ENCODE data around the gene SORCS2. TPM values are rescaled to one million over a fixed set of nuclear protein-coding genes. Genes with fewer than 3 reads are reported as not detected.

Gene SORCS2
- total RNA-seq, 1 donor from 2014 or later = 7.2 TPM

- intact Hi-C loops (cut with DNase I) = no loop called here
Observed at GRCh38 chr4:7288751-7289523, 96.6 kb downstream of the SORCS2 start.

GRCh38 chr4:7289589-7289988 is 97.3 kb downstream of the SORCS2 start:
- Histone ChIP-seq H3K9me3 (no peaks in the 10 kb centered on the region), H3K4me1 (no peaks in the 10 kb centered on the region), H3K27ac (no peak overlapping the region), H3K27me3 (no peaks in the 10 kb centered on the region), H3K36me3 (no peaks in the 10 kb centered on the region), H3K4me3 (no peak overlapping the region)
- intact Hi-C loops (cut with DNase I) = no loop called here
- no peak for DNase-seq
- ATAC-seq = no peak
- TF ChIP-seq CTCF (IDR thresholded peaks at IDR 0.05) = no peak

More at GRCh38 chr4:7288751-7289523, 96.6 kb downstream of the SORCS2 start:
- Histone ChIP-seq H3K27me3 (no peaks in the 10 kb centered on the region), H3K4me1 (no peaks in the 10 kb centered on the region), H3K36me3 (no peaks in the 10 kb centered on the region), H3K27ac (no peak overlapping the region), H3K4me3 (no peak overlapping the region), H3K9me3 (no peaks in the 10 kb centered on the region)
- ATAC-seq (no peak), DNase-seq (no peak)
- no peak for TF ChIP-seq CTCF (IDR thresholded peaks at IDR 0.05)

GRCh38 chr4:7291372-7292114 is 99.2 kb downstream of the SORCS2 start:
- intact Hi-C loops (cut with DNase I) = no loop called here
- TF ChIP-seq CTCF (IDR thresholded peaks at IDR 0.05) = no peak
- ATAC-seq (no peak), DNase-seq (no peak)
- Histone ChIP-seq H3K4me1 (no peaks in the 10 kb centered on the region), H3K27ac (no peak overlapping the region), H3K9me3 (no peaks in the 10 kb centered on the region), H3K27me3 (no peaks in the 10 kb centered on the region), H3K4me3 (no peak overlapping the region), H3K36me3 (no peaks in the 10 kb centered on the region)

- no peak for DNase-seq
- no peak for TF ChIP-seq CTCF (IDR thresholded peaks at IDR 0.05)
- intact Hi-C loops (cut with DNase I) = no loop called here
- Histone ChIP-seq H3K9me3 (no peaks in the 10 kb centered on the region), H3K36me3 (no peaks in the 10 kb centered on the region), H3K4me3 (no peak overlapping the region), H3K27ac (no peak overlapping the region), H3K27me3 (no peaks in the 10 kb centered on the region), H3K4me1 (no peaks in the 10 kb centered on the region)
- no peak for ATAC-seq
Observed at GRCh38 chr4:7293703-7294102, 101.4 kb downstream of the SORCS2 start.

GRCh38 chr4:7294176-7294756 is 101.9 kb downstream of the SORCS2 start:
- ATAC-seq (no peak), DNase-seq (no peak)
- H3K36me3 ChIP-seq = no peaks in the 10 kb centered on the region
- H3K4me1 ChIP-seq = no peaks in the 10 kb centered on the region
- no peaks in the 10 kb centered on the region for H3K9me3 ChIP-seq
- H3K27ac ChIP-seq = no peak overlapping the region
- intact Hi-C loops (cut with DNase I) = no loop called here
- no peak for TF ChIP-seq CTCF (IDR thresholded peaks at IDR 0.05)
- H3K27me3 ChIP-seq = no peaks in the 10 kb centered on the region
- no peak overlapping the region for H3K4me3 ChIP-seq
